HG03159 (cell line): ENCODE data around the gene CWC22.
"Not testable (repeated sequence)": the region's sequence is repeated elsewhere in the genome, so short reads cannot be mapped to it uniquely, and the experiment has no call there.

Experiments
- ATAC-seq: cut with Tn5 transposase; IDR thresholded peaks from one replicate; pipeline ENCODE4 v1.9.1; 2021; ENCODE audit warnings: mild to moderate bottlenecking, moderate library complexity; ENCODE audit not compliant: unreplicated experiment

CWC22 gene

GRCh38 chr2:180006781-180007579 lies at the start of gene CWC22:
TSS of gene CWC22 (minus strand) at chr2:180007297. CDS start at chr2:179993341, 13,956 bp downstream.
- peak; percentile 97 for ATAC-seq

GRCh38 chr2:180056367-180057118 lies 49.4 kb upstream of the CWC22 start:
- ATAC-seq, result no peak

GRCh38 chr2:180054576-180054975 lies 47.5 kb upstream of the CWC22 start:
- not testable (repeated sequence) for ATAC-seq

- no peak for ATAC-seq
Measured at GRCh38 chr2:180050246-180050645, 43.1 kb upstream of the CWC22 start.

GRCh38 chr2:180048251-180048650 lies 41.2 kb upstream of the CWC22 start:
- ATAC-seq, result no peak

- no peak for ATAC-seq
Measured at GRCh38 chr2:180046776-180047175, 39.7 kb upstream of the CWC22 start.

- no peak for ATAC-seq
Measured at GRCh38 chr2:180046202-180046601, 39.1 kb upstream of the CWC22 start.

GRCh38 chr2:180040146-180040925 lies 33.2 kb upstream of the CWC22 start:
- no peak for ATAC-seq

- no peak for ATAC-seq
Measured at GRCh38 chr2:180038997-180039396, 31.9 kb upstream of the CWC22 start.

- ATAC-seq, result no peak
Measured at GRCh38 chr2:180033993-180034894, 27.1 kb upstream of the CWC22 start.

- no peak for ATAC-seq
Measured at GRCh38 chr2:180029575-180029974, 22.5 kb upstream of the CWC22 start.

GRCh38 chr2:180021850-180022249 lies 14.8 kb upstream of the CWC22 start:
- no peak for ATAC-seq

- ATAC-seq, result no peak
Measured at GRCh38 chr2:180017784-180018183, 10.7 kb upstream of the CWC22 start.

GRCh38 chr2:180016937-180017336 lies 9.8 kb upstream of the CWC22 start:
- ATAC-seq, result no peak

- ATAC-seq, result no peak
Measured at GRCh38 chr2:180015951-180016709, 9.0 kb upstream of the CWC22 start.

- ATAC-seq, result no peak
Measured at GRCh38 chr2:180012523-180012922, 5.4 kb upstream of the CWC22 start.

- ATAC-seq, result no peak
Measured at GRCh38 chr2:180010701-180011100, 3.6 kb upstream of the CWC22 start.

- ATAC-seq, result no peak
Measured at GRCh38 chr2:180006231-180006630, 866 bp downstream of the CWC22 start.

GRCh38 chr2:180005465-180005864 lies 1.6 kb downstream of the CWC22 start:
- ATAC-seq, result not testable (repeated sequence)

- ATAC-seq, result no peak
Measured at GRCh38 chr2:180004731-180005130, 2.4 kb downstream of the CWC22 start.
